BE2C (cell line): ENCODE results near the gene RPS19BP1.
A peak's percentile ranks its signal among the peaks of the same experiment; 100 is the strongest.

ENCODE experiments used
- DNase-seq: peaks from one replicate; pipeline ENCODE4 v3.0.0-alpha.2; 2020
- H3K27me3 ChIP-seq: fragments of 250-450 bp; sonication (Bioruptor Pico); 2 replicates; pipeline ENCODE4 v1.5.1; 2020; ENCODE audit warnings: mild to moderate bottlenecking
- H3K36me3 ChIP-seq: fragments of 250-450 bp; sonication (Bioruptor Pico); 2 replicates; pipeline ENCODE4 v1.5.1; 2020; ENCODE audit warnings: mild to moderate bottlenecking
- H3K4me1 ChIP-seq: fragments of 250-450 bp; sonication (Bioruptor Pico); 2 replicates; pipeline ENCODE4 v1.5.1; 2020
- H3K4me3 ChIP-seq: 2 replicates; pipeline ENCODE4 v1.5.1; 2011; ENCODE audit warnings: low read depth, low read length
- H3K9me3 ChIP-seq: fragments of 250-450 bp; sonication (Bioruptor Pico); 2 replicates; pipeline ENCODE4 v1.5.1; 2020
- CTCF ChIP-seq: IDR thresholded peaks from 2 replicates; pipeline ENCODE4 v1.5.1; 2012; ENCODE audit warnings: mild to moderate bottlenecking, low read depth, low read length

RPS19BP1 gene

DNA sequence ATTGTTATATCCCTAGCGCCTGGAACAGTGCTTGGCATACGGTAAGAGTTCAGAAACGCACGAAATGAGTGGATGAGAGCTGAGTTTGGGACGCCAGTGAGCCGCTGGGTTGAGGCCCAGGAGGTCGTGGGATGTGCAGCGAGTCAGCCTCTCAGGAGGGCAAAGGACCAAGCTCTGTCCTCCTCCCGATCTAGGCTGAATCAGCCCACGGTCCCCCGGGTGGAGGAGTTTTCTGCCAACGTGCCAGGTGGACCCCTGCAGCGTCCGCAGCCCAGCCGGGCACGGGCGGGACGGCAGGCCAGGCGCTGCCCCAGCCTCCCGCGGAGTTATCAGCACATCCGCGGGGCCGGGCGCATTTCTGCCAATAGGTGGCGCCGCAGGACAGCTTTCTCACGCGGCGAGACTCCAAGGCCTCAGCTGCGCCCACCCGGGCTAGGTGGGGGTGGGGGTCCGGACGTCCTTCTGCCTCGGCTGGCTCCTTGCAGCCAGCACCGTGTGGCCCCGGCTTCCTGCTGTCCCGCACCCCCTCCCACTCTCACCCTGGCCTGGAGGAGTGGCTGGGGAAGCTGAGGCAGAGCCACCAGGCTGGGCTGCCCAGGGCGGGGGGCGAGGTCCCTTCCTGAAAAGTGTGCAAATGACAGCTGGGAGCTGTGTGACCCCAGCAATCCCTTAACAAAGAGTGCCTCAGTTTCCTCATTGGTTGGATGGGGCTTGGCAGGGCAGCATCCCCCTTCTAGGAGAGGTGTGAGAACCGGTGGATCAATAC is 2.2 kb upstream of the RPS19BP1 start:
- DNase-seq: peak; percentile 93
- Histone ChIP-seq H3K4me1 (peaks cover 8% of the 10 kb centered on the region), H3K4me3 (peak overlapping the region; percentile 25)

GRCh38 chr22:39534092-39534506 is 1.6 kb upstream of the RPS19BP1 start:
- Histone ChIP-seq H3K4me3 (no peak overlapping the region), H3K27me3 (no peaks in the 10 kb centered on the region), H3K4me1 (peaks cover 8% of the 10 kb centered on the region), H3K9me3 (no peaks in the 10 kb centered on the region), H3K36me3 (peaks cover 15% of the 10 kb centered on the region)
- no peak for DNase-seq
- TF ChIP-seq CTCF: no peak

More for the DNA sequence above, 2.2 kb upstream of the RPS19BP1 start:
- H3K36me3 ChIP-seq: peaks cover 9% of the 10 kb centered on the region
- H3K9me3 ChIP-seq: no peaks in the 10 kb centered on the region
- H3K27me3 ChIP-seq: no peaks in the 10 kb centered on the region
- peak; percentile 81 for TF ChIP-seq CTCF

GRCh38 chr22:39530692-39531331 is 1.7 kb downstream of the RPS19BP1 start:
- Histone ChIP-seq H3K36me3 (peaks cover 29% of the 10 kb centered on the region), H3K4me1 (peaks cover 28% of the 10 kb centered on the region), H3K9me3 (no peaks in the 10 kb centered on the region), H3K4me3 (no peak overlapping the region; the same call in 1 of the 2 replicates), H3K27me3 (no peaks in the 10 kb centered on the region)
- DNase-seq: peak; percentile 67
- peak; percentile 52 for TF ChIP-seq CTCF

DNA sequence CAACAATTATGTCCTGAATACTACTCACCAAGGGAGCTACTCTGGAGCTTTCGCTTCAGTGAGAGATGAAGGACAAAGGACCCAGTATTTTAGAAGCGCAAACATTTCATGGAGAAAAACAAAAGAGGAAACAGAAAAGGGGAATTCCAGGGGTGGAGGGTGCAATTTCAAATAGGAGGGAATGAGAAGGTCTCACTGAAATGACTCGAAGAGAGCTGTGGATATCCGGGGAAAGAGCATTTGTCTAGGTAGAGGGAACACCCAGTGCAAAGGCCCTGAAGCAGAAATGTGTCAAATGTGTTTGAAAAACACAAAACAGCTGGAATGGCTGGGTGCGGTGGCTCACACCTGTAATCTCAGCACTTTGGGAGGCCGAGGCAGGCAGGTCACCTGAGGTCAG is 2.4 kb downstream of the RPS19BP1 start:
- H3K36me3 ChIP-seq: peaks cover 33% of the 10 kb centered on the region
- H3K9me3 ChIP-seq: no peaks in the 10 kb centered on the region
- no peak for DNase-seq
- no peaks in the 10 kb centered on the region for H3K27me3 ChIP-seq
- no peak overlapping the region for H3K4me3 ChIP-seq
- H3K4me1 ChIP-seq: peaks cover 26% of the 10 kb centered on the region
- no peak for TF ChIP-seq CTCF

GRCh38 chr22:39529487-39529851 is 3.1 kb downstream of the RPS19BP1 start:
- TF ChIP-seq CTCF: no peak
- peaks cover 39% of the 10 kb centered on the region for H3K36me3 ChIP-seq
- DNase-seq: no peak

More at GRCh38 chr22:39529487-39529851, 3.1 kb downstream of the RPS19BP1 start:
- no peaks in the 10 kb centered on the region for H3K9me3 ChIP-seq
- peaks cover 24% of the 10 kb centered on the region for H3K4me1 ChIP-seq
- H3K4me3 ChIP-seq: no peak overlapping the region
- no peaks in the 10 kb centered on the region for H3K27me3 ChIP-seq
